ENCODE data around the gene NLRC3. TPM values are rescaled to one million over a fixed set of nuclear protein-coding genes. Genes with fewer than 3 reads are reported as not detected.

NLRC3 gene
- polyA plus RNA-seq, 1 donor from 2014 or later: 19.8 TPM

Other genes starting within 250 kb of the NLRC3 start
- not detected for gene OR2C1, start 221.5 kb downstream of the NLRC3 start, polyA plus RNA-seq
- gene ZSCAN32, start 176.4 kb downstream of the NLRC3 start, polyA plus RNA-seq: 16.9 TPM
- gene ZNF174, start 176.2 kb downstream of the NLRC3 start, polyA plus RNA-seq: 15.5 TPM
- 1.0 TPM for gene ZNF597, start 133.9 kb downstream of the NLRC3 start, polyA plus RNA-seq
- gene NAA60, start 133.7 kb downstream of the NLRC3 start, polyA plus RNA-seq: 36.5 TPM
- not detected for gene C16orf90, start 81.9 kb downstream of the NLRC3 start, polyA plus RNA-seq
- 3.9 TPM for gene CLUAP1, start 76.4 kb downstream of the NLRC3 start, polyA plus RNA-seq
- gene SLX4, start 34.2 kb upstream of the NLRC3 start, polyA plus RNA-seq: 1.4 TPM
- gene DNASE1, start 77.3 kb upstream of the NLRC3 start, polyA plus RNA-seq: 12.4 TPM
- gene TRAP1, start 140.1 kb upstream of the NLRC3 start, polyA plus RNA-seq: 62.7 TPM